NT2/D1 (cell line): Measurements from ENCODE around the gene CREB5.

Experiments
- YY1 ChIP-seq: IDR thresholded peaks from 2 replicates; pipeline ENCODE4 v1.6.1; 2011; ENCODE audit not compliant: insufficient read length, insufficient read depth
- ZNF274 ChIP-seq: IDR thresholded peaks from 2 replicates; pipeline ENCODE4 v1.6.1; 2011; ENCODE audit warnings: mild to moderate bottlenecking, low read depth, low read length

GRCh38 chr7:28608237-28608656 lies 195.9 kb downstream of the CREB5 start:
- no peak for TF ChIP-seq YY1
- no peak for TF ChIP-seq ZNF274
